Measurements from ENCODE around the gene THSD4.

- no peak for TF ChIP-seq ZFP36 (IDR thresholded peaks at IDR 0.05; ENCODE audit: borderline replicate concordance, partially characterized antibody)
- TF ChIP-seq, protein P1, sequence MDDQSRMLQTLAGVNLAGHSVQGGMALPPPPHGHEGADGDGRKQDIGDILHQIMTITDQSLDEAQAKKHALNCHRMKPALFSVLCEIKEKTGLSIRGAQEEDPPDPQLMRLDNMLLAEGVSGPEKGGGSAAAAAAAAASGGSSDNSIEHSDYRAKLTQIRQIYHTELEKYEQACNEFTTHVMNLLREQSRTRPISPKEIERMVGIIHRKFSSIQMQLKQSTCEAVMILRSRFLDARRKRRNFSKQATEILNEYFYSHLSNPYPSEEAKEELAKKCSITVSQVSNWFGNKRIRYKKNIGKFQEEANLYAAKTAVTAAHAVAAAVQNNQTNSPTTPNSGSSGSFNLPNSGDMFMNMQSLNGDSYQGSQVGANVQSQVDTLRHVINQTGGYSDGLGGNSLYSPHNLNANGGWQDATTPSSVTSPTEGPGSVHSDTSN (IDR thresholded peaks at IDR 0.05) = no peak
- TF ChIP-seq, protein P2, sequence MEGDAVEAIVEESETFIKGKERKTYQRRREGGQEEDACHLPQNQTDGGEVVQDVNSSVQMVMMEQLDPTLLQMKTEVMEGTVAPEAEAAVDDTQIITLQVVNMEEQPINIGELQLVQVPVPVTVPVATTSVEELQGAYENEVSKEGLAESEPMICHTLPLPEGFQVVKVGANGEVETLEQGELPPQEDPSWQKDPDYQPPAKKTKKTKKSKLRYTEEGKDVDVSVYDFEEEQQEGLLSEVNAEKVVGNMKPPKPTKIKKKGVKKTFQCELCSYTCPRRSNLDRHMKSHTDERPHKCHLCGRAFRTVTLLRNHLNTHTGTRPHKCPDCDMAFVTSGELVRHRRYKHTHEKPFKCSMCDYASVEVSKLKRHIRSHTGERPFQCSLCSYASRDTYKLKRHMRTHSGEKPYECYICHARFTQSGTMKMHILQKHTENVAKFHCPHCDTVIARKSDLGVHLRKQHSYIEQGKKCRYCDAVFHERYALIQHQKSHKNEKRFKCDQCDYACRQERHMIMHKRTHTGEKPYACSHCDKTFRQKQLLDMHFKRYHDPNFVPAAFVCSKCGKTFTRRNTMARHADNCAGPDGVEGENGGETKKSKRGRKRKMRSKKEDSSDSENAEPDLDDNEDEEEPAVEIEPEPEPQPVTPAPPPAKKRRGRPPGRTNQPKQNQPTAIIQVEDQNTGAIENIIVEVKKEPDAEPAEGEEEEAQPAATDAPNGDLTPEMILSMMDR (IDR thresholded peaks at IDR 0.05) = no peak
- no peak for TF ChIP-seq BHLHE40 (IDR thresholded peaks at IDR 0.05; ENCODE audit: low read depth, low read length)
- TF ChIP-seq, protein P3, sequence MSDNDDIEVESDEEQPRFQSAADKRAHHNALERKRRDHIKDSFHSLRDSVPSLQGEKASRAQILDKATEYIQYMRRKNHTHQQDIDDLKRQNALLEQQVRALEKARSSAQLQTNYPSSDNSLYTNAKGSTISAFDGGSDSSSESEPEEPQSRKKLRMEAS (IDR thresholded peaks at IDR 0.05) = no peak
- no peak for TF ChIP-seq CEBPB (IDR thresholded peaks at IDR 0.05)
- TF ChIP-seq EP300 (IDR thresholded peaks at IDR 0.05) = no peak
- no peak for TF ChIP-seq JUN (IDR thresholded peaks at IDR 0.05)
- TF ChIP-seq, protein P4, sequence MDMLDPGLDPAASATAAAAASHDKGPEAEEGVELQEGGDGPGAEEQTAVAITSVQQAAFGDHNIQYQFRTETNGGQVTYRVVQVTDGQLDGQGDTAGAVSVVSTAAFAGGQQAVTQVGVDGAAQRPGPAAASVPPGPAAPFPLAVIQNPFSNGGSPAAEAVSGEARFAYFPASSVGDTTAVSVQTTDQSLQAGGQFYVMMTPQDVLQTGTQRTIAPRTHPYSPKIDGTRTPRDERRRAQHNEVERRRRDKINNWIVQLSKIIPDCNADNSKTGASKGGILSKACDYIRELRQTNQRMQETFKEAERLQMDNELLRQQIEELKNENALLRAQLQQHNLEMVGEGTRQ (IDR thresholded peaks at IDR 0.05) = no peak
- TF ChIP-seq POLR2A (IDR thresholded peaks at IDR 0.05; ENCODE audit: low read length) = no peak
- TF ChIP-seq RFX5 (IDR thresholded peaks at IDR 0.05) = no peak
- no peak for TF ChIP-seq SREBF2 (IDR thresholded peaks at IDR 0.05)
- peak; percentile 13 for TF ChIP-seq MAFK (IDR thresholded peaks at IDR 0.05; ENCODE audit: partially characterized antibody)
These were observed 108.2 kb downstream of the THSD4 start for GRCh38 chr15:71223516-71223915.

Data from A549 (cell line).